NB4 (cell line): Measurements from ENCODE around the gene FAM193A.

Experiments used
- CTCF ChIP-seq: IDR thresholded peaks from one replicate; pipeline ENCODE4 v1.5.1; 2012; ENCODE audit warnings: low read depth, low read length
- POLR2A ChIP-seq: IDR thresholded peaks from 2 replicates; pipeline ENCODE4 v1.6.1; 2011; ENCODE audit warnings: mild to moderate bottlenecking; ENCODE audit not compliant: insufficient read length; ENCODE audit errors: extremely low read depth

DNA sequence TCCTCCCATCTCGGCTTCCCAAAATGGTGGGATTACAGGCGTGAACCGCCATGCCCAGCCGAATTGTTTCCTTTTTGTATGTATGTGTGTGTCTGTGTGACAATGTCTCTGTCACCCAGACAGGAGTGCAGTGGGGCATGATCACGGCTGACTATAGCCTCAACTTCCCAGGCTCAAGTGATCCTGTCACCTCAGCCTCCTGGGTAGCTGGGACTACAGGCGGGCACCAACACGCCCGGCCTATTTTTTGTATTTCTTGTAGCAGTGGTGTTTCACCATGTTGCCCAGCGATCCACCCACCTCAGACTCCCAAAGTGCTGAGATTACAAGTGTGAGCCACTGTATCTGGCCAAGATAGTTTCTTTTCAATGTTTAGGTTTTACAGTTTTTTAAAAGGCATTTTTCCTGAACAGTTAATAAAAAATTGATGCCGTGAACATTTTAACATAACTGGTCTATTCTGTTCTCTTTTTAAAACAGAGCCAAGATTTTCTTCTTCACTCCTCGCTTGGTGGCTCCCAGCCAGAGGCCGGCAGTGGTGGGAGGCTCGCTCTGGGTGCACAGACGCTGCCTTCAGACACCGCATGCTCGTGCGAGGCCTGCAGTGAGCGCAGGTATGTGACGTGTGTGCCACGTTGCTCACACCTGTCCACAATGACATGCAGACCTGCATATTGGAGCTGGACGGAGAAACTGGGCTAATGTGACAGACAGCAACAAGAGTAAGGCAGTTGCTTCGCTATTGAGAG, 88.5 kb downstream of the FAM193A start:
- TF ChIP-seq CTCF: no peak
- TF ChIP-seq POLR2A: no peak
